CD14-positive monocyte (primary cell): ENCODE data around the gene SHB. TPM values are rescaled to one million over a fixed set of nuclear protein-coding genes. Genes with fewer than 3 reads are reported as not detected.
A peak's percentile ranks its signal among the peaks of the same experiment; 100 is the strongest.

ENCODE experiments used
- DNase-seq, 3 donors: peaks; one replicate each; pipeline ENCODE4 v3.0.0-alpha.2; 2011 to 2022
- H2AFZ ChIP-seq: 2 replicates; pipeline ENCODE4 v1.6.0; 2012; ENCODE audit warnings: mild to moderate bottlenecking, low read depth, low read length, inconsistent platforms; ENCODE audit not compliant: insufficient read depth, poor library complexity, severe bottlenecking
- H3K27ac ChIP-seq, 2 donors: 1 replicate in 1 of 2; 2 replicates in 1 of 2; pipeline ENCODE4 v1.5.1; 2012 to 2013; ENCODE audit warnings: low read length in 2 of 2, control low read depth in 1 of 2, inconsistent platforms in 1 of 2, low read depth in 1 of 2, mild to moderate bottlenecking in 1 of 2
- H3K27me3 ChIP-seq, 2 donors: one replicate each; pipeline versions ENCODE4 v1.6.0 to v1.6.1; 2011 to 2013; ENCODE audit warnings: low read length in 2 of 2; ENCODE audit not compliant: control insufficient read depth in 2 of 2, insufficient read depth in 2 of 2
- H3K36me3 ChIP-seq, 2 donors: replicated peaks in 1 of 2; 1 replicate in 1 of 2; 2 replicates in 1 of 2; pipeline versions ENCODE4 v1.5.1 to v1.6.1; 2012 to 2013; ENCODE audit warnings: low read length in 2 of 2, control low read depth in 1 of 2, inconsistent platforms in 1 of 2, mild to moderate bottlenecking in 1 of 2; ENCODE audit not compliant: insufficient read depth in 2 of 2, control insufficient read depth in 1 of 2
- H3K4me1 ChIP-seq, 2 donors: 1 replicate in 1 of 2; 2 replicates in 1 of 2; pipeline versions ENCODE4 v1.5.1 to v1.6.1; 2012 to 2013; ENCODE audit warnings: low read length in 2 of 2, control low read depth in 1 of 2, inconsistent platforms in 1 of 2, mild to moderate bottlenecking in 1 of 2, moderate library complexity in 1 of 2; ENCODE audit not compliant: insufficient read depth in 2 of 2, control insufficient read depth in 1 of 2
- H3K4me2 ChIP-seq: replicated peaks from 2 replicates; pipeline ENCODE3; 2012; ENCODE audit warnings: low read length, moderate library complexity, mild to moderate bottlenecking; ENCODE audit not compliant: poor library complexity, severe bottlenecking; ENCODE audit errors: extremely low read depth
- H3K4me3 ChIP-seq, 3 experiments: fragments of 200-600 bp in 1 of 3; sonication (generic) in 1 of 3; replicated peaks in 1 of 3; 1 replicate in 2 of 3; 2 replicates in 1 of 3; pipeline ENCODE4 v1.5.1; 2011 to 2013; ENCODE audit warnings: low read length in 3 of 3, mild to moderate bottlenecking in 3 of 3, control low read depth in 2 of 3, low read depth in 2 of 3, inconsistent platforms in 1 of 3, moderate library complexity in 1 of 3
- H3K79me2 ChIP-seq: 2 replicates; pipeline ENCODE4 v1.6.0; 2012; ENCODE audit warnings: mild to moderate bottlenecking, control low read depth, inconsistent platforms, low read length, moderate library complexity; ENCODE audit not compliant: insufficient read depth
- H3K9ac ChIP-seq: 2 replicates; pipeline ENCODE4 v1.6.0; 2017; ENCODE audit warnings: low read length, mild to moderate bottlenecking; ENCODE audit not compliant: insufficient read depth, poor library complexity, severe bottlenecking
- H3K9me3 ChIP-seq, 2 donors: replicated peaks in 1 of 2; 1 replicate in 1 of 2; 2 replicates in 1 of 2; pipeline versions ENCODE4 v1.5.1 to v1.6.1; 2012 to 2013; ENCODE audit warnings: low read length in 2 of 2, control low read depth in 1 of 2; ENCODE audit not compliant: control insufficient read depth in 1 of 2, insufficient read depth in 1 of 2
- H4K20me1 ChIP-seq: 2 replicates; pipeline ENCODE4 v1.6.0; 2012; ENCODE audit warnings: mild to moderate bottlenecking, low read length, control low read depth, moderate library complexity; ENCODE audit not compliant: insufficient read depth
- H3K27ac Mint-ChIP-seq, 7 donors: one replicate each; pipeline ENCODE4 v1.8.0; 2020; ENCODE audit warnings: mild to moderate bottlenecking in 7 of 7, mixed read lengths in 7 of 7, moderate library complexity in 6 of 7, inconsistent platforms in 2 of 7
- H3K27me3 Mint-ChIP-seq, 3 donors: one replicate each; pipeline ENCODE4 v1.8.0; 2021 to 2022; ENCODE audit warnings: low read depth in 3 of 3, mild to moderate bottlenecking in 3 of 3, mixed read lengths in 3 of 3, moderate library complexity in 3 of 3, inconsistent platforms in 1 of 3
- H3K36me3 Mint-ChIP-seq, 2 donors: one replicate each; pipeline ENCODE4 v1.8.0; 2020; ENCODE audit warnings: mixed read lengths in 2 of 2, inconsistent platforms in 1 of 2, mild to moderate bottlenecking in 1 of 2
- H3K4me1 Mint-ChIP-seq: one replicate; pipeline ENCODE4 v1.8.0; 2020; ENCODE audit warnings: mild to moderate bottlenecking, mixed read lengths
- H3K4me3 Mint-ChIP-seq, 2 donors: one replicate each; pipeline ENCODE4 v1.8.0; 2020; ENCODE audit warnings: mild to moderate bottlenecking in 2 of 2, mixed read lengths in 2 of 2, moderate library complexity in 1 of 2
- H3K9me3 Mint-ChIP-seq, 7 donors: one replicate each; pipeline ENCODE4 v1.8.0; 2020 to 2022; ENCODE audit warnings: mixed read lengths in 7 of 7, mild to moderate bottlenecking in 6 of 7, moderate library complexity in 6 of 7, inconsistent platforms in 2 of 7
- WGBS: methylation state at CpG from one replicate; pipeline ENCODE4 v1.1.5; 2013; ENCODE audit warnings: missing lambda C conversion rate; ENCODE audit not compliant: insufficient coverage; 5-methylcytosine and 5-hydroxymethylcytosine counted together
- intact Hi-C, 2 donors: fragments of 100-400 bp; cut with micrococcal nuclease; formaldehyde crosslinking; loops; one replicate each; pipeline versions ENCODE4 v1.15.0 to v1.15.1; 2023
- polyA plus RNA-seq, 3 donors: library from polyadenylated mRNA; depleted of rRNA in 1 of 3; unstranded in 2 of 3; stranded (reverse) in 1 of 3; fragments of 300-500 nt in 2 of 3; fragments of >200 nt in 1 of 3; fragmentation: Illumina TruSeq in 2 of 3; gene quantifications; 1 replicate in 2 of 3; 2 replicates in 1 of 3; pipeline ENCODE4 v1.2.3, GENCODE V29; 2012 to 2021
- TF ChIP-seq, protein P1 (sequence below): fragments of 200-600 bp; IDR thresholded peaks from one replicate; pipeline ENCODE4 v1.8.0; 2022; ENCODE audit warnings: antibody characterized with exemption, mild to moderate bottlenecking

SHB gene
- polyA plus RNA-seq, 3 donors, result 0.27 to 1.3 (median 0.31) TPM

DNA sequence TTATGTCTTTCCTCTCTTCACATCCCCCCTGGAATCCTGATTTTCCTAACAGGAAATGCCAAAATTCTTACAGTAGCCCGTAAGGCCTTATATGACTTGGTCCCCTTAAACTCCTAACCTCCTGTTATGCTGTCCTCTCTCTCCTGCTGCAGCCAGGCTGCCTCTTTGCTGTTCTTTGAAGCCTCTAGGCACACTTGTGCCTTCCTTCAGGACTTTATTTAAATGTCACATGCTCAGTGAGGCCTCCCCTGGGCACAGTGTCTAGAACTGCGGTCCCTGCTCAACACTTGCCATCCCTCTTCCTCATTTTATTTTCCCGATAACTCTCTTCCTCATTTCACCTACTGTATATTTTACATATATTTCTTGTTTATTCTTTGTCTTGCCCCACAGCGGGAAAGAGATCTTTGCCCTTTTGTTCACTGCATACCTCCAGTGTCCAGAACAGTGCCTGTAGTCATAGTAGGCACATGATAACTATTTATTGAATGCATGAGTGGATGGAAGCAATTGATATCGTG lies 5.5 kb upstream of the SHB start:
- H3K9me3 ChIP-seq, result peaks cover 0 to 4% of the 10 kb centered on the region in 2 donors
- no peak overlapping the region for H3K4me3 Mint-ChIP-seq
- H3K4me1 Mint-ChIP-seq, result peaks cover 26% of the 10 kb centered on the region
- peak in 2 of 3 donors; percentile 53 to 54 for DNase-seq
- no peak overlapping the region for H3K4me3 ChIP-seq
- H3K4me1 ChIP-seq, result peaks cover 29 to 32% of the 10 kb centered on the region in 2 donors
- no peaks in the 10 kb centered on the region for H4K20me1 ChIP-seq
- H3K9me3 Mint-ChIP-seq, result peaks cover 0 to 9% (median 3%) of the 10 kb centered on the region in 7 donors
- H3K36me3 Mint-ChIP-seq, result no peaks in the 10 kb centered on the region
- H3K27ac ChIP-seq, result no peak overlapping the region
- no peaks in the 10 kb centered on the region for H3K36me3 ChIP-seq
- no peak overlapping the region for H3K9ac ChIP-seq
- WGBS, result 32% methylated on average over 2 of the region's 5 CpGs
- H2AFZ ChIP-seq, result no peak overlapping the region
- no peak overlapping the region for H3K27ac Mint-ChIP-seq
- H3K27me3 Mint-ChIP-seq, result peaks cover 3 to 7% (median 5%) of the 10 kb centered on the region in 3 donors
- TF ChIP-seq, protein P1, sequence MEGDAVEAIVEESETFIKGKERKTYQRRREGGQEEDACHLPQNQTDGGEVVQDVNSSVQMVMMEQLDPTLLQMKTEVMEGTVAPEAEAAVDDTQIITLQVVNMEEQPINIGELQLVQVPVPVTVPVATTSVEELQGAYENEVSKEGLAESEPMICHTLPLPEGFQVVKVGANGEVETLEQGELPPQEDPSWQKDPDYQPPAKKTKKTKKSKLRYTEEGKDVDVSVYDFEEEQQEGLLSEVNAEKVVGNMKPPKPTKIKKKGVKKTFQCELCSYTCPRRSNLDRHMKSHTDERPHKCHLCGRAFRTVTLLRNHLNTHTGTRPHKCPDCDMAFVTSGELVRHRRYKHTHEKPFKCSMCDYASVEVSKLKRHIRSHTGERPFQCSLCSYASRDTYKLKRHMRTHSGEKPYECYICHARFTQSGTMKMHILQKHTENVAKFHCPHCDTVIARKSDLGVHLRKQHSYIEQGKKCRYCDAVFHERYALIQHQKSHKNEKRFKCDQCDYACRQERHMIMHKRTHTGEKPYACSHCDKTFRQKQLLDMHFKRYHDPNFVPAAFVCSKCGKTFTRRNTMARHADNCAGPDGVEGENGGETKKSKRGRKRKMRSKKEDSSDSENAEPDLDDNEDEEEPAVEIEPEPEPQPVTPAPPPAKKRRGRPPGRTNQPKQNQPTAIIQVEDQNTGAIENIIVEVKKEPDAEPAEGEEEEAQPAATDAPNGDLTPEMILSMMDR, result no peak
- peak overlapping the region; percentile 27 for H3K4me2 ChIP-seq
- intact Hi-C loops, result no loop called here
- H3K79me2 ChIP-seq, result no peaks in the 10 kb centered on the region
- no peaks in the 10 kb centered on the region for H3K27me3 ChIP-seq

DNA sequence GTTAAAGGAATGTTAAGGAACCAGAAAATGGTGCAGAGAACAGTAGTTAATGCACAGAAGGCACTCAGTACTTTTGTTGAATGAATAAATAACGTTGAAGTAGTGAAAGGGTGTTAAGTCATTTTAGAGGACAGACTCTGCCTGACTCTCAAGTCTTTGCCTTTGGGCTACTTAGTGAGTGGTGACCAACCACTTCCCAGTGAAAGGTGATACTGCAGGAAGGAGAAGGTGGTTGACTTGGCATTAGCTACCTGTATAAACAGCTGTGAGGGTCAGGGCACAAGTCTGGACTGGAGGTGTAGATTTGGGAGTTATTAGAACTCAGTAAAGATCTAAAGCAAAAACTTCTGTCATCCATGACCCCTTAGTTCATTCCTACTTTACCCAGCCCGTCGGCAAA lies 4.9 kb upstream of the SHB start:
- no peaks in the 10 kb centered on the region for H3K27me3 ChIP-seq
- H3K9me3 Mint-ChIP-seq, result peaks cover 0 to 9% (median 3%) of the 10 kb centered on the region in 7 donors
- no peak overlapping the region for H3K27ac ChIP-seq
- peaks cover 0 to 4% of the 10 kb centered on the region in 2 donors for H3K9me3 ChIP-seq
- peaks cover 20% of the 10 kb centered on the region for H3K4me1 Mint-ChIP-seq
- no peak for DNase-seq
- H3K36me3 Mint-ChIP-seq, result no peaks in the 10 kb centered on the region
- H3K27ac Mint-ChIP-seq, result no peak overlapping the region
- no peaks in the 10 kb centered on the region for H3K36me3 ChIP-seq
- no peaks in the 10 kb centered on the region for H3K79me2 ChIP-seq
- H2AFZ ChIP-seq, result no peak overlapping the region
- peaks cover 23 to 26% of the 10 kb centered on the region in 2 donors for H3K4me1 ChIP-seq
- no peak overlapping the region for H3K4me3 Mint-ChIP-seq
- H3K4me2 ChIP-seq, result no peak overlapping the region
- H3K9ac ChIP-seq, result no peak overlapping the region
- WGBS, result 100% methylated on average over 1 of the region's 3 CpGs
- peaks cover 3 to 7% (median 5%) of the 10 kb centered on the region in 3 donors for H3K27me3 Mint-ChIP-seq
- TF ChIP-seq, protein P1, result no peak
- H3K4me3 ChIP-seq, result no peak overlapping the region
- H4K20me1 ChIP-seq, result no peaks in the 10 kb centered on the region
- intact Hi-C loops, result no loop called here
